ENCODE measurements around the gene RNF14. TPM values are rescaled to one million over a fixed set of nuclear protein-coding genes. Genes with fewer than 3 reads are reported as not detected.

The RNF14 gene
- total RNA-seq, 1 experiment from 2014 or later: 80.7 TPM

- no peak for DNase-seq (ENCODE audit: low read depth)
Observed at GRCh38 chr5:141978389-141978788, 9.5 kb downstream of the RNF14 start.

GRCh38 chr5:141982626-141983025 is 13.7 kb downstream of the RNF14 start:
- DNase-seq (ENCODE audit: low read depth): no peak

- no peak for DNase-seq (ENCODE audit: low read depth)
Observed at GRCh38 chr5:141986072-141986471, 17.2 kb downstream of the RNF14 start.

- DNase-seq (ENCODE audit: low read depth): no peak
Observed at GRCh38 chr5:141989720-141990119, 20.8 kb downstream of the RNF14 start.

- peak; percentile 58 for DNase-seq (ENCODE audit: low read depth)
Observed at GRCh38 chr5:141992349-141992963, 23.6 kb downstream of the RNF14 start.

- DNase-seq (ENCODE audit: low read depth): no peak
Observed at GRCh38 chr5:141994511-141995136, 25.7 kb downstream of the RNF14 start.

GRCh38 chr5:141995656-141996055 is 26.8 kb downstream of the RNF14 start:
- no peak for DNase-seq (ENCODE audit: low read depth)

GRCh38 chr5:141997358-141997960 is 28.6 kb downstream of the RNF14 start:
- DNase-seq (ENCODE audit: low read depth): no peak

GRCh38 chr5:142000173-142000572 is 31.3 kb downstream of the RNF14 start:
- DNase-seq (ENCODE audit: low read depth): no peak

- DNase-seq (ENCODE audit: low read depth): no peak
Observed at GRCh38 chr5:142000704-142001484, 32.0 kb downstream of the RNF14 start.

- no peak for DNase-seq (ENCODE audit: low read depth)
Observed at GRCh38 chr5:142003266-142003800, 34.4 kb downstream of the RNF14 start.

- no peak for DNase-seq (ENCODE audit: low read depth)
Observed at GRCh38 chr5:142006363-142007236, 37.7 kb downstream of the RNF14 start.

- no peak for DNase-seq (ENCODE audit: low read depth)
Observed at GRCh38 chr5:142007237-142007544, 38.3 kb downstream of the RNF14 start.

- DNase-seq (ENCODE audit: low read depth): no peak
Observed at GRCh38 chr5:142008813-142009212, 39.9 kb downstream of the RNF14 start.

- no peak for DNase-seq (ENCODE audit: low read depth)
Observed at GRCh38 chr5:142009886-142010285, 41.0 kb downstream of the RNF14 start.

GRCh38 chr5:142011572-142012185 is 42.8 kb downstream of the RNF14 start:
- no peak for DNase-seq (ENCODE audit: low read depth)

- DNase-seq (ENCODE audit: low read depth): peak; percentile 45
Observed at GRCh38 chr5:142012186-142012785, 43.4 kb downstream of the RNF14 start.

- DNase-seq (ENCODE audit: low read depth): peak; percentile 91
Observed at GRCh38 chr5:142012792-142013388, 44.0 kb downstream of the RNF14 start, which contains the start of gene GNPDA1. TSS of gene GNPDA1 (minus strand) at chr5:142013027. CDS start at chr5:142012035, 992 bp downstream.

- DNase-seq (ENCODE audit: low read depth): peak; percentile 36
Observed at GRCh38 chr5:142013734-142014521, 45.0 kb downstream of the RNF14 start.

Measured in Daoy (cell line).